HL-60 (cell line): Measurements from ENCODE around the gene RRM1.
A peak's percentile ranks its signal among the peaks of the same experiment; 100 is the strongest.

Experiments used
- CTCF ChIP-seq: IDR thresholded peaks from one replicate; pipeline ENCODE4 v1.5.1; 2011; ENCODE audit warnings: low read length, control low read depth, inconsistent platforms; ENCODE audit not compliant: insufficient read depth
- POLR2AphosphoS5 ChIP-seq: IDR thresholded peaks from 2 replicates; pipeline ENCODE4 v1.6.1; 2012; ENCODE audit warnings: low read depth
- SPI1 ChIP-seq: IDR thresholded peaks from 2 replicates; pipeline ENCODE4 v1.6.1; 2012; ENCODE audit warnings: low read depth, mild to moderate bottlenecking, borderline replicate concordance
- TF ChIP-seq, protein P1 (sequence below): IDR thresholded peaks from 2 replicates; pipeline ENCODE4 v1.6.1; 2012; ENCODE audit warnings: low read depth; ENCODE audit not compliant: insufficient replicate concordance

DNA sequence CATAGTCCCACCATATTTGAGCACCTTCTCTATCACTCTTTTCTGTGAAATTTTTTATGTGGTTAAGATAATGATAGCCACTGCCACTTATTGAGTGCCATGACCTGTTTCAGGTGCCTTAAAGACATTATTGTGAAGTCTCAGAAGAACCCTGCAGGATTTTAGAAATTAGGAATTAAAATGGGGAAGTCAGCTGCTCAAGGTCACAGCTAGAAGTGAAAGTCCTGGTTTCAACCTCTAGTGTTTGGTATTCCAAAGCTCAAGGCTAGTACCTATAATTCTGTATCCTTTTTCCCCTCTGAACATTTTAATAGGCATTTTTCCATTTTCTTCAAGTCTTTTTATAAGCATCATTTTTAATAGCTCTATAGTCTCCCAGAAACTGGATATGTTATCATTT, 9.0 kb upstream of the RRM1 start:
- no peak for TF ChIP-seq CTCF
- no peak for TF ChIP-seq POLR2AphosphoS5
- TF ChIP-seq, protein P1, sequence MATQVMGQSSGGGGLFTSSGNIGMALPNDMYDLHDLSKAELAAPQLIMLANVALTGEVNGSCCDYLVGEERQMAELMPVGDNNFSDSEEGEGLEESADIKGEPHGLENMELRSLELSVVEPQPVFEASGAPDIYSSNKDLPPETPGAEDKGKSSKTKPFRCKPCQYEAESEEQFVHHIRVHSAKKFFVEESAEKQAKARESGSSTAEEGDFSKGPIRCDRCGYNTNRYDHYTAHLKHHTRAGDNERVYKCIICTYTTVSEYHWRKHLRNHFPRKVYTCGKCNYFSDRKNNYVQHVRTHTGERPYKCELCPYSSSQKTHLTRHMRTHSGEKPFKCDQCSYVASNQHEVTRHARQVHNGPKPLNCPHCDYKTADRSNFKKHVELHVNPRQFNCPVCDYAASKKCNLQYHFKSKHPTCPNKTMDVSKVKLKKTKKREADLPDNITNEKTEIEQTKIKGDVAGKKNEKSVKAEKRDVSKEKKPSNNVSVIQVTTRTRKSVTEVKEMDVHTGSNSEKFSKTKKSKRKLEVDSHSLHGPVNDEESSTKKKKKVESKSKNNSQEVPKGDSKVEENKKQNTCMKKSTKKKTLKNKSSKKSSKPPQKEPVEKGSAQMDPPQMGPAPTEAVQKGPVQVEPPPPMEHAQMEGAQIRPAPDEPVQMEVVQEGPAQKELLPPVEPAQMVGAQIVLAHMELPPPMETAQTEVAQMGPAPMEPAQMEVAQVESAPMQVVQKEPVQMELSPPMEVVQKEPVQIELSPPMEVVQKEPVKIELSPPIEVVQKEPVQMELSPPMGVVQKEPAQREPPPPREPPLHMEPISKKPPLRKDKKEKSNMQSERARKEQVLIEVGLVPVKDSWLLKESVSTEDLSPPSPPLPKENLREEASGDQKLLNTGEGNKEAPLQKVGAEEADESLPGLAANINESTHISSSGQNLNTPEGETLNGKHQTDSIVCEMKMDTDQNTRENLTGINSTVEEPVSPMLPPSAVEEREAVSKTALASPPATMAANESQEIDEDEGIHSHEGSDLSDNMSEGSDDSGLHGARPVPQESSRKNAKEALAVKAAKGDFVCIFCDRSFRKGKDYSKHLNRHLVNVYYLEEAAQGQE: no peak
- peak; percentile 89 for TF ChIP-seq SPI1
